HCT116 (cell line): ENCODE data around the gene PHOSPHO2.

Experiments
- CTCF ChIP-seq, 3 experiments: fragments of 200-600 bp in 1 of 3; sonication (generic) in 1 of 3; IDR thresholded peaks in 2 of 3; conservative IDR thresholded peaks in 1 of 3; 2 replicates each; pipeline ENCODE4 v1.5.1; 2012 to 2017; ENCODE audit warnings: low read depth in 2 of 3, low read length in 2 of 3, antibody characterized with exemption in 1 of 3, borderline replicate concordance in 1 of 3, control low read depth in 1 of 3, mild to moderate bottlenecking in 1 of 3, mixed read lengths in 1 of 3, mixed run types in 1 of 3, moderate library complexity in 1 of 3; ENCODE audit not compliant: insufficient read depth in 1 of 3
- EZH2phosphoT487 ChIP-seq: fragments of 200-600 bp; IDR thresholded peaks from 2 replicates; pipeline ENCODE4 v1.6.1; 2018; ENCODE audit warnings: antibody characterized with exemption, borderline replicate concordance
- MAX ChIP-seq: IDR thresholded peaks from 2 replicates; pipeline ENCODE4 v1.6.1; 2012
- POLR2A ChIP-seq: IDR thresholded peaks from 2 replicates; pipeline ENCODE4 v1.7.0; 2011; ENCODE audit warnings: borderline replicate concordance; ENCODE audit not compliant: insufficient read depth, insufficient read length; ENCODE audit errors: extremely low read depth
- RAD21 ChIP-seq: IDR thresholded peaks from 2 replicates; pipeline ENCODE4 v1.6.1; 2012; ENCODE audit warnings: low read depth, mild to moderate bottlenecking
- SP1 ChIP-seq: IDR thresholded peaks from 2 replicates; pipeline ENCODE4 v1.6.1; 2012; ENCODE audit warnings: low read depth
- TCF7L2 ChIP-seq: IDR thresholded peaks from 2 replicates; pipeline ENCODE4 v1.7.0; 2011; ENCODE audit warnings: borderline replicate concordance, inconsistent platforms; ENCODE audit not compliant: insufficient read depth, insufficient read length; ENCODE audit errors: extremely low read depth
- ZFX ChIP-seq: fragments of 450-650 bp; IDR thresholded peaks from 2 replicates; pipeline ENCODE4 v1.6.1; 2017

- TF ChIP-seq CTCF (IDR thresholded peaks at IDR 0.05 in 2 of 3, conservative IDR thresholded peaks at IDR 0.05 in 1 of 3; ENCODE audit: borderline replicate concordance in 1 of 3, insufficient read depth in 1 of 3, low read depth in 2 of 3, low read length in 2 of 3), result no peak
- no peak for TF ChIP-seq ZFX
- no peak for TF ChIP-seq RAD21
- TF ChIP-seq MAX, result no peak
- TF ChIP-seq SP1, result no peak
- TF ChIP-seq EZH2phosphoT487, result no peak
- TF ChIP-seq POLR2A, result no peak
- TF ChIP-seq TCF7L2, result no peak
Observed at GRCh38 chr2:169658877-169659276, 35.4 kb upstream of the PHOSPHO2 start.
